Measurements from ENCODE around the gene PGA4.

- TF ChIP-seq CTCF (conservative IDR thresholded peaks at IDR 0.05) (no peak), ZFX (IDR thresholded peaks at IDR 0.05) (no peak)
Measured at GRCh38 chr11:61176446-61176845, 45.7 kb upstream of the PGA4 start.

Measured in C4-2B (cell line).